Mucosa of descending colon (tissue), 3 donors: ENCODE results near the gene SF3A1. TPM values are rescaled to one million over a fixed set of nuclear protein-coding genes. Genes with fewer than 3 reads are reported as not detected.

ENCODE experiments used
- ATAC-seq: fragments of 200-7000 bp; cut with Tn5 transposase; one replicate; pipeline ENCODE4 v1.9.1; 2020; ENCODE audit warnings: mild to moderate bottlenecking, moderate library complexity
- DNase-seq, 3 donors: peaks; one replicate each; pipeline ENCODE4 v3.0.0-alpha.2; 2020
- H3K36me3 ChIP-seq: fragments of 200-600 bp; one replicate; pipeline ENCODE4 v1.8.0; 2021; ENCODE audit warnings: low read depth, mild to moderate bottlenecking
- H3K4me1 ChIP-seq: fragments of 200-600 bp; one replicate; pipeline ENCODE4 v1.8.0; 2021; ENCODE audit warnings: low read depth, mild to moderate bottlenecking
- H3K4me3 ChIP-seq: fragments of 200-600 bp; one replicate; pipeline ENCODE4 v1.8.0; 2021; ENCODE audit warnings: mild to moderate bottlenecking
- H3K9me3 ChIP-seq: fragments of 200-600 bp; one replicate; pipeline ENCODE4 v1.8.0; 2021; ENCODE audit warnings: mild to moderate bottlenecking
- intact Hi-C, 2 donors: fragments of 100-400 bp; cut with DNase I in 1 of 2; cut with micrococcal nuclease in 1 of 2; formaldehyde crosslinking; loops; one replicate each; pipeline versions ENCODE4 v1.11.0 to v1.11.1; 2022; cut with DNase I, micrococcal nuclease
- total RNA-seq, 3 donors: library from RNA; stranded (reverse); fragmentation: NEBNext Ultra II Directional in 2 of 3; extraction: Animal tissue kit (Norgen Biotek cat#: 25700) in 2 of 3; gene quantifications; one replicate each; pipeline versions ENCODE4 v1.2.1 to v1.2.4, GENCODE V29; 2021 to 2023
- TF ChIP-seq, protein P1 (sequence below): fragments of 200-600 bp; IDR thresholded peaks from one replicate; pipeline ENCODE4 v1.8.0; 2022; ENCODE audit warnings: antibody characterized with exemption, mild to moderate bottlenecking
- donor health status: DM: no; HTN: no; CAD: no; lungs with moderate emphysema.
- donor health status: DM: no; HTN: no; CAD: no.
- donor health status: DM: no; HTN: yes; CAD: no.

The SF3A1 gene
- total RNA-seq, 3 donors from 2014 or later = 133 to 152 (median 151) TPM

DNA sequence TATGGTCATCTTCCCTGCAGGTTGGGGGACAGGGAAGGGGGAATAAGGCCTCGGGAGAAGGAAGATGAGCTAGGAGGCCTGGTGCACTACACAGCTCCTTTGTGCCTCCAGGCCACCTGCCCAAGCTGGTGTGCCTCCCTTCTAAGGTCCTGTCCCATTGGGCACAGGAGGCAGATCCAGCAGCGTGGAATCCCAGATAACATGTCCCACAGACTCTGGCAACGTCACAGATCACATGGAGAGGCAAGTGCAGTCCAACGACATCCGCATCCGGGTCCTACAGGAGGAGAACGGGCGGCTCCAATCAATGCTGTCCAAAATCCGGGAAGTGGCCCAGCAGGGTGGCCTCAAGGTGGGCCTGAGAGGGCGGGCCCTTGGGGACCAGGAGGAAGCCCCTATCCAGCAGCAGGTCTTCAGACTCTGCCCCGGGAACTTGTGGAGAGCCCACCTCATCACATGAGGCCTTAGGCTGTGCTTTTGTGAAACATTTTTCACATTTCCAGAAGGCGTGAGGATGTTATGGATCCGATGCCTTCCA, 18.7 kb upstream of the SF3A1 start:
- no peaks in the 10 kb centered on the region for H3K4me1 ChIP-seq
- no peak for ATAC-seq
- H3K4me3 ChIP-seq = no peak overlapping the region
- no peak for DNase-seq
- no peaks in the 10 kb centered on the region for H3K9me3 ChIP-seq
- intact Hi-C loops = no loop called here
- TF ChIP-seq, protein P1, sequence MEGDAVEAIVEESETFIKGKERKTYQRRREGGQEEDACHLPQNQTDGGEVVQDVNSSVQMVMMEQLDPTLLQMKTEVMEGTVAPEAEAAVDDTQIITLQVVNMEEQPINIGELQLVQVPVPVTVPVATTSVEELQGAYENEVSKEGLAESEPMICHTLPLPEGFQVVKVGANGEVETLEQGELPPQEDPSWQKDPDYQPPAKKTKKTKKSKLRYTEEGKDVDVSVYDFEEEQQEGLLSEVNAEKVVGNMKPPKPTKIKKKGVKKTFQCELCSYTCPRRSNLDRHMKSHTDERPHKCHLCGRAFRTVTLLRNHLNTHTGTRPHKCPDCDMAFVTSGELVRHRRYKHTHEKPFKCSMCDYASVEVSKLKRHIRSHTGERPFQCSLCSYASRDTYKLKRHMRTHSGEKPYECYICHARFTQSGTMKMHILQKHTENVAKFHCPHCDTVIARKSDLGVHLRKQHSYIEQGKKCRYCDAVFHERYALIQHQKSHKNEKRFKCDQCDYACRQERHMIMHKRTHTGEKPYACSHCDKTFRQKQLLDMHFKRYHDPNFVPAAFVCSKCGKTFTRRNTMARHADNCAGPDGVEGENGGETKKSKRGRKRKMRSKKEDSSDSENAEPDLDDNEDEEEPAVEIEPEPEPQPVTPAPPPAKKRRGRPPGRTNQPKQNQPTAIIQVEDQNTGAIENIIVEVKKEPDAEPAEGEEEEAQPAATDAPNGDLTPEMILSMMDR = no peak
- H3K36me3 ChIP-seq = no peaks in the 10 kb centered on the region

DNA sequence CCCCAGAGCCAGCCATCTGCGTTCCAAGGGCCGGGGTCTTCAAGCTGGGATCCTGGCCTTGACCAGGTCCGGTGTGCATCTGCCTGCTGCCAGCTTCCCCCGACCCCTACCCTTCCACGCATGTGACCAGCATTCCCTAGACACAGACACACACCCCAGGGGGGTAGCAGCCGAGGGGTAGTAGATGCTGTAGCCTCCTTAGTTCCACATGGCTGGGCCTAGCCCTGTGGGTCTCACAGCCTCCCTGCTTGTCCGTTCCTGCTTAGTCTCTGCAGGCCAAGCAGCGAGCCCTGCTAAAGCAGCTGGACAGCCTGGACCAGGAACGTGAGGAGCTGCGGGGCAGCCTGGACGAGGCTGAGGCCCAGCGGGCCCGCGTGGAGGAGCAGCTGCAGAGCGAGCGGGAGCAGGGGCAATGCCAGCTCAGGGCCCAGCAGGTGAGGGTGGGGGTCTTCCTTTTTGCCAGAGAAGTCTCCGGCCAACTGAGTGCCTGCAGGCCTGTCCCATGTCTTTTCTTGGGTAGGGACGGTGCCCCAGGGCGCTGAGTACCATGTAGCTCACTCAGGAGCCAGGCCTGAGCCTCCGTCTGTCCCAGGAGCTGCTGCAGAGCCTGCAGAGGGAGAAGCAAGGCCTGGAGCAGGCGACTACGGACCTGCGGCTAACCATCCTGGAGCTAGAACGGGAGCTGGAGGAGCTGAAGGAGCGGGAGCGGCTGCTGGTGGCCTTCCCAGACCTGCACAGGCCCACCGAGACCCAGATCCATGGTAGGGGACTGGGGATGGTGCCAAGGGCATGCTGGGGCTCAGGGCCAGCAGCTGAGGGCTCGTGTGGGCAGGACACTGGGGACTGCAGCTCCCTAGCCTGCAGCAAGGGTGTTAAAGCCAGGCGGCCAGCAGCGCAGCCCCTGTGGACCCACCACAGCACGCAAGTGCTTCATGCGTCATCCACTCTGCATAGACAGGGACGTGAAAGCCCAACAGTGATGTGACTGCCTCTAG, 16.9 kb upstream of the SF3A1 start:
- no peak for ATAC-seq
- H3K9me3 ChIP-seq = no peaks in the 10 kb centered on the region
- no peak for DNase-seq
- intact Hi-C loops = no loop called here
- no peaks in the 10 kb centered on the region for H3K4me1 ChIP-seq
- TF ChIP-seq, protein P1 = no peak
- no peak overlapping the region for H3K4me3 ChIP-seq
- no peaks in the 10 kb centered on the region for H3K36me3 ChIP-seq

DNA sequence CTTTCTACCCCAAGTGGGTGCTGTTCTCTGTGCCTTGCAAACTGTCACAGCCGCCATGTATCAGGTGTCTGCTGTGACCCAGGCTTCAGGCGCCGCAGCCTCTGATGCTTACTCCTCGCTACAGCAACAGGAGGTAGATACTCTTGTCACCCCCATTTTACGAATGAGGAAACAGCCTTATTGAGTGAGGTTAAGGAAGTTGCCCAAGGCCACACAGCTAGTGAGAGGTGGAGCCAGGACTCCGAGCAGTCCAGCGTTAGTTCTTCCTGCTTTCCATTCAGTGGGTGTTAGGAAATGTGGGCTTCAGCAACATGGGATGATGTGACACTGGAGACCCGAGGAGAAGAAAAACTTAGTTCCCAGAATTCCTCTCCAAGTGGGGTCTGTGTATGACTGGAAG, 16.2 kb upstream of the SF3A1 start:
- Histone ChIP-seq H3K9me3 (no peaks in the 10 kb centered on the region), H3K36me3 (no peaks in the 10 kb centered on the region), H3K4me1 (no peaks in the 10 kb centered on the region), H3K4me3 (no peak overlapping the region)
- intact Hi-C loops = no loop called here
- no peak for DNase-seq
- peak; percentile 49 for ATAC-seq
- TF ChIP-seq, protein P1 = no peak

DNA sequence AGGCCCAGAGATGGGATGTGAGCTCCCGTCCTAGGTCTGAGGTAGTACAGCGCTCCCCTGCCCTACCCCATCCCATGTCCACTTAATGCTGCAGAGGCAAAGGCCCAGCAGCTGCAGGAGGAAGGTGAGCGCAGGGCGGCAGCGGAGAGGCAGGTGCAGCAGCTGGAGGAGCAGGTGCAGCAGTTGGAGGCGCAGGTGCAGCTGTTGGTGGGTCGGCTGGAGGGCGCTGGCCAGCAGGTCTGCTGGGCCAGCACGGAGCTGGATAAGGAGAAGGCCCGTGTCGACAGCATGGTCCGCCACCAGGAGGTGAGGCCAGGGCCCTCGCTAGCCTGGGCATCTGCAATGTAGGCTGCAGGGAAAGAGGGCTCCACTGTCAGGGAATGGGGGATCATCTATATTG, 15.3 kb upstream of the SF3A1 start:
- TF ChIP-seq, protein P1 = no peak
- intact Hi-C loops = no loop called here
- H3K9me3 ChIP-seq = no peaks in the 10 kb centered on the region
- no peak overlapping the region for H3K4me3 ChIP-seq
- no peaks in the 10 kb centered on the region for H3K4me1 ChIP-seq
- DNase-seq (no peak), ATAC-seq (peak; percentile 34)
- H3K36me3 ChIP-seq = no peaks in the 10 kb centered on the region

DNA sequence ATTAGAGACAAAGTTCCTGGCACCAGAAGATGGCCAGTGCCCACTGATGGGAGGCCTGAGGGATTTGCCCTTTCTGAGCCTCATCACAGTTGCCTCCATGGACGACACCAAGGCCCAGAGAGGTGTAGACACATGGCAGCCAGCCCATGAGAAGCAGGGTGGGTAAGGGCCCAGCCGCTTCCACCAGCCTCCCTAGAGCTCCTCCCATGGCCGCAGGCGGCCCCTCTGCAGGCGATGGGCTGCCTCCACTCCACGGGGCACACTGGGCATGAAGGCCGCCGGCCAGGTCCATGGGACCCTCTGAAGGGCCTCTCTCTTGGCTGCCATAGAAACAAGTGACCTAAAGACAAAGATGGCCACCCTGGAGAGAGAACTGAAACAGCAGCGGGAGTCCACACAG, 14.6 kb upstream of the SF3A1 start:
- Histone ChIP-seq H3K36me3 (no peaks in the 10 kb centered on the region), H3K9me3 (no peaks in the 10 kb centered on the region), H3K4me3 (no peak overlapping the region), H3K4me1 (no peaks in the 10 kb centered on the region)
- no peak for DNase-seq
- TF ChIP-seq, protein P1 = no peak
- intact Hi-C loops = no loop called here
- no peak for ATAC-seq
